ENCODE data around the gene ADGRG4. TPM values are rescaled to one million over a fixed set of nuclear protein-coding genes. Genes with fewer than 3 reads are reported as not detected.

Gene ADGRG4
- total RNA-seq, 1 experiment from 2014 or later, result not detected

- TF ChIP-seq ZNF281 (CRISPR knock-in tag; IDR thresholded peaks at IDR 0.05), result no peak
- TF ChIP-seq PRDM15 (CRISPR knock-in tag; IDR thresholded peaks at IDR 0.05), result no peak
- TF ChIP-seq USF1 (CRISPR knock-in tag; IDR thresholded peaks at IDR 0.05), result no peak
- no peak for TF ChIP-seq IRF2 (CRISPR knock-in tag; IDR thresholded peaks at IDR 0.05; ENCODE audit: borderline replicate concordance, low read depth)
- no peak for TF ChIP-seq GRHL2 (CRISPR knock-in tag; IDR thresholded peaks at IDR 0.05; ENCODE audit: insufficient replicate concordance, severe bottlenecking)
- no peak for TF ChIP-seq ELF4 (CRISPR knock-in tag; IDR thresholded peaks at IDR 0.05; ENCODE audit: low read depth)
- TF ChIP-seq FOXP4 (CRISPR knock-in tag; IDR thresholded peaks at IDR 0.05), result no peak
- no peak for TF ChIP-seq E2F1 (CRISPR knock-in tag; IDR thresholded peaks at IDR 0.05)
- TF ChIP-seq ERG (CRISPR knock-in tag; IDR thresholded peaks at IDR 0.05), result no peak
These were observed 3.7 kb downstream of the ADGRG4 start (continued) for GRCh38 chrX:136304493-136304892.

- Mint-ChIP-seq H3K9me3 (peaks cover 7% of the 10 kb centered on the region; the same call in 1 of the 2 replicates), H3K4me1 (no peaks in the 10 kb centered on the region), H3K36me3 (no peaks in the 10 kb centered on the region), H3K27ac (no peak overlapping the region), H3K4me3 (no peak overlapping the region), H3K27me3 (ENCODE audit: low read depth) (no peaks in the 10 kb centered on the region; the same call in 1 of the 2 replicates)
- ChIA-PET POLR2A (no interaction called here), CTCF (no interaction called here)
- DNase-seq (ENCODE audit: low spot score) (no peak), ATAC-seq (no peak)
- TF ChIP-seq USF1 (CRISPR knock-in tag; IDR thresholded peaks at IDR 0.05), result no peak
- no peak for TF ChIP-seq ZBTB43 (CRISPR knock-in tag; IDR thresholded peaks at IDR 0.05)
- no peak for TF ChIP-seq RELA (CRISPR knock-in tag; IDR thresholded peaks at IDR 0.05; ENCODE audit: borderline replicate concordance)
- no peak for TF ChIP-seq E2F4 (CRISPR knock-in tag; IDR thresholded peaks at IDR 0.05; ENCODE audit: borderline replicate concordance, low read depth)
- no peak for TF ChIP-seq E2F1 (CRISPR knock-in tag; IDR thresholded peaks at IDR 0.05)
- no peak for TF ChIP-seq GTF2I (CRISPR knock-in tag; conservative IDR thresholded peaks at IDR 0.05)
- no peak for TF ChIP-seq NFE2L1 (CRISPR knock-in tag; IDR thresholded peaks at IDR 0.05)
- TF ChIP-seq ZNF263 (CRISPR knock-in tag; IDR thresholded peaks at IDR 0.05; ENCODE audit: low read depth), result no peak
- TF ChIP-seq FOXP1 (CRISPR knock-in tag; IDR thresholded peaks at IDR 0.05; ENCODE audit: borderline replicate concordance), result no peak
- no peak for TF ChIP-seq HMGA2 (CRISPR knock-in tag; IDR thresholded peaks at IDR 0.05)
These were observed 5.4 kb downstream of the ADGRG4 start for GRCh38 chrX:136306182-136306581.

Measured in WTC11 (cell line).